ENCODE data around the gene PMAIP1. TPM values are rescaled to one million over a fixed set of nuclear protein-coding genes. Genes with fewer than 3 reads are reported as not detected.
A peak's percentile ranks its signal among the peaks of the same experiment; 100 is the strongest.
"Not testable (repeated sequence)": the region's sequence is repeated elsewhere in the genome, so short reads cannot be mapped to it uniquely, and the experiment has no call there.

The PMAIP1 gene
- total RNA-seq, 1 donor from 2014 or later: 0.20 TPM

GRCh38 chr18:59881728-59882656, 17.8 kb upstream of the PMAIP1 start:
- intact Hi-C loops (cut with micrococcal nuclease): no loop called here
- DNase-seq (no peak), ATAC-seq (peak; percentile 61)

GRCh38 chr18:59884351-59884750, 15.4 kb upstream of the PMAIP1 start:
- ATAC-seq (no peak), DNase-seq (no peak)
- intact Hi-C loops (cut with micrococcal nuclease): no loop called here

GRCh38 chr18:59885579-59886163, 14.1 kb upstream of the PMAIP1 start:
- ATAC-seq: no peak
- no peak for DNase-seq
- intact Hi-C loops (cut with micrococcal nuclease): no loop called here

GRCh38 chr18:59886399-59886798, 13.4 kb upstream of the PMAIP1 start:
- DNase-seq; intact Hi-C loops (cut with micrococcal nuclease); ATAC-seq: not testable (repeated sequence)

- intact Hi-C loops (cut with micrococcal nuclease): no loop called here
- ATAC-seq (no peak), DNase-seq (no peak)
Observed at GRCh38 chr18:59892123-59892522, 7.7 kb upstream of the PMAIP1 start.

- no peak for ATAC-seq
Observed at GRCh38 chr18:59893971-59894370, 5.8 kb upstream of the PMAIP1 start.

GRCh38 chr18:59897321-59897954, 2.4 kb upstream of the PMAIP1 start:
- DNase-seq (no peak), ATAC-seq (no peak)
- intact Hi-C loops (cut with micrococcal nuclease): no loop called here

More at GRCh38 chr18:59893971-59894370, 5.8 kb upstream of the PMAIP1 start:
- DNase-seq: no peak
- intact Hi-C loops (cut with micrococcal nuclease): no loop called here

GRCh38 chr18:59898093-59898492, 1.7 kb upstream of the PMAIP1 start:
- DNase-seq: no peak
- intact Hi-C loops (cut with micrococcal nuclease): no loop called here
- no peak for ATAC-seq

GRCh38 chr18:59898609-59899297, 1.0 kb upstream of the PMAIP1 start:
- DNase-seq (no peak), ATAC-seq (no peak)
- intact Hi-C loops (cut with micrococcal nuclease): no loop called here

GRCh38 chr18:59900222-59901128, 679 bp downstream of the PMAIP1 start:
- intact Hi-C loops (cut with micrococcal nuclease): no loop called here
- no peak for DNase-seq
- ATAC-seq: peak; percentile 44

GRCh38 chr18:59902131-59902992, 2.6 kb downstream of the PMAIP1 start:
- intact Hi-C loops (cut with micrococcal nuclease): no loop called here
- DNase-seq (no peak), ATAC-seq (no peak)

- intact Hi-C loops (cut with micrococcal nuclease): no loop called here
- DNase-seq (no peak), ATAC-seq (no peak)
Observed at GRCh38 chr18:59902993-59903610, 3.3 kb downstream of the PMAIP1 start.

- intact Hi-C loops (cut with micrococcal nuclease): no loop called here
- DNase-seq (no peak), ATAC-seq (no peak)
Observed at GRCh38 chr18:59904011-59904601, 4.3 kb downstream of the PMAIP1 start.

- ATAC-seq: no peak
- no peak for DNase-seq
- intact Hi-C loops (cut with micrococcal nuclease): no loop called here
Observed at GRCh38 chr18:59905686-59906091, 5.9 kb downstream of the PMAIP1 start.

- intact Hi-C loops (cut with micrococcal nuclease): no loop called here
- no peak for DNase-seq
Observed at GRCh38 chr18:59906203-59906602, 6.4 kb downstream of the PMAIP1 start.

GRCh38 chr18:59907172-59907571, 7.4 kb downstream of the PMAIP1 start:
- no peak for ATAC-seq
- no peak for DNase-seq
- intact Hi-C loops (cut with micrococcal nuclease): no loop called here

More at GRCh38 chr18:59906203-59906602, 6.4 kb downstream of the PMAIP1 start:
- ATAC-seq: no peak

- DNase-seq: no peak
- intact Hi-C loops (cut with micrococcal nuclease): no loop called here
- ATAC-seq: no peak
Observed at GRCh38 chr18:59907660-59908059, 7.9 kb downstream of the PMAIP1 start.

All from left ventricle myocardium superior (tissue), 1 donor.